ENCODE results near the gene KANSL2. TPM values are rescaled to one million over a fixed set of nuclear protein-coding genes. Genes with fewer than 3 reads are reported as not detected.

The KANSL2 gene
- total and polyA plus RNA-seq, 2 experiments from 2014 or later, result 29.3 to 92.5 TPM

DNA sequence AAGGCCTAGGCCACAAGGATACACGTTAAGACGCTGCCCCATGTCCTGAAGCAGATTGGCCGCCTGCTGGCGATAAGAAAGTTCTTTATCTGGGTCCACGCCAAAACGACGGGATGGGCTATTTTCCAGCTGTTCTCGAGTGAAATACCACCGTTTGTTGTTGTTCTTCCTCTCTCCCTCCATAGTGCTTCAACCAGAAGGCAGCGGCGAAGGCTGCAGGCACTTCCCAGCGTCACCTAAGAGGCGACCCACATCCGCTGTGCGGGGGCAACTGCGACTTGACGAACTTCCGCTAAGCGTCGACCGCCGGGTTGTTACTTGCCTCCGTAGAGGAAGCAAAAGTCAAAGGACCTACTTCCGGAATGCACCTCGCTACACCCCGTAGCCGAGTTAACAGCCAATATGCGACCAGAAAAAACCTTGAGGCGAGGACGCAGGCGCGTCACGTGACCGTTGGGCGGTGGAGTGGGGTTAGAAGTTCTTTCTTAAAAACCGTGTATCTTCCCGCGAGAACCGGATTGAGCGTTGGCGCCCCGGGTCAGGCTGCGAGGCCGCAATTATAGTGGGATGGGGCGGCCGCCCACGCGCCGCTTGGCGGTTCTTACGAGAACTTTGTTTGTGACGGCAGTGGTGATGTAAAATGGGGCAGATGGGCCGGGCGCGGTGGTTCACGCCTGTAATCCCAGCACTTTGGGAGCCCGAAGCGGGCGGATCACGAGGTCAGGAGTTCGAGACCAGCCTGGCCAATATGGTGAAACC lies 34.6 kb upstream of the KANSL2 start, which contains the start of gene CCNT1:
Gene CCNT1, minus strand, starts transcription at position 215 of the 759 bp plus-strand sequence. Its CDS starts 32 bp downstream, at position 183.
- Histone ChIP-seq H3K4me3 (peak within 1 kb of the TSS; percentile 78), H4K20me1 (replicated peaks; ENCODE audit: insufficient read depth) (peaks cover 16% of the 10 kb centered on the region; the same call in 1 of the 2 replicates), H3F3A (replicated peaks; ENCODE audit: low read depth) (0 out of 2 replicates have a peak, but pooled peaks cover 5% of the 10 kb centered on the region), H3K36me3 (ENCODE audit: insufficient read depth) (peaks cover 12% of the 10 kb centered on the region; the same call in 1 of the 2 replicates), H2AFZ (peak within 1 kb of the TSS; percentile 48; the same call in 1 of the 2 replicates), H3K79me2 (replicated peaks; ENCODE audit: insufficient read depth) (peaks cover 47% of the 10 kb centered on the region), H3K4me2 (peak within 1 kb of the TSS; percentile 91), H3K27ac (ENCODE audit: low read depth) (peak within 1 kb of the TSS; percentile 96), H3K4me1 (ENCODE audit: insufficient read depth) (no peaks in the 10 kb centered on the region; the same call in 1 of the 2 replicates), H3K27me3 (ENCODE audit: insufficient read depth) (no peaks in the 10 kb centered on the region), H3K9me2 (ENCODE audit: insufficient read depth) (no peaks in the 10 kb centered on the region)
- peaks cover 14% of the 10 kb centered on the region for H3K27me3 Mint-ChIP-seq (ENCODE audit: insufficient read depth, low read depth, poor library complexity)
- H3K4me3 Mint-ChIP-seq, result peak within 1 kb of the TSS; percentile 97
- ATAC-seq (peak; percentile 98), DNase-seq (ENCODE audit: low spot score) (peak; percentile 100)
- H3K4me1 Mint-ChIP-seq, result peaks cover 12% of the 10 kb centered on the region
- H3K9me3 Mint-ChIP-seq, result peaks cover 26% of the 10 kb centered on the region
- H3K27ac Mint-ChIP-seq, result peak within 1 kb of the TSS; percentile 99
- TF ChIP-seq JUNB (IDR thresholded peaks at IDR 0.05; ENCODE audit: unreplicated experiment), result no peak
- TF ChIP-seq, protein P1, sequence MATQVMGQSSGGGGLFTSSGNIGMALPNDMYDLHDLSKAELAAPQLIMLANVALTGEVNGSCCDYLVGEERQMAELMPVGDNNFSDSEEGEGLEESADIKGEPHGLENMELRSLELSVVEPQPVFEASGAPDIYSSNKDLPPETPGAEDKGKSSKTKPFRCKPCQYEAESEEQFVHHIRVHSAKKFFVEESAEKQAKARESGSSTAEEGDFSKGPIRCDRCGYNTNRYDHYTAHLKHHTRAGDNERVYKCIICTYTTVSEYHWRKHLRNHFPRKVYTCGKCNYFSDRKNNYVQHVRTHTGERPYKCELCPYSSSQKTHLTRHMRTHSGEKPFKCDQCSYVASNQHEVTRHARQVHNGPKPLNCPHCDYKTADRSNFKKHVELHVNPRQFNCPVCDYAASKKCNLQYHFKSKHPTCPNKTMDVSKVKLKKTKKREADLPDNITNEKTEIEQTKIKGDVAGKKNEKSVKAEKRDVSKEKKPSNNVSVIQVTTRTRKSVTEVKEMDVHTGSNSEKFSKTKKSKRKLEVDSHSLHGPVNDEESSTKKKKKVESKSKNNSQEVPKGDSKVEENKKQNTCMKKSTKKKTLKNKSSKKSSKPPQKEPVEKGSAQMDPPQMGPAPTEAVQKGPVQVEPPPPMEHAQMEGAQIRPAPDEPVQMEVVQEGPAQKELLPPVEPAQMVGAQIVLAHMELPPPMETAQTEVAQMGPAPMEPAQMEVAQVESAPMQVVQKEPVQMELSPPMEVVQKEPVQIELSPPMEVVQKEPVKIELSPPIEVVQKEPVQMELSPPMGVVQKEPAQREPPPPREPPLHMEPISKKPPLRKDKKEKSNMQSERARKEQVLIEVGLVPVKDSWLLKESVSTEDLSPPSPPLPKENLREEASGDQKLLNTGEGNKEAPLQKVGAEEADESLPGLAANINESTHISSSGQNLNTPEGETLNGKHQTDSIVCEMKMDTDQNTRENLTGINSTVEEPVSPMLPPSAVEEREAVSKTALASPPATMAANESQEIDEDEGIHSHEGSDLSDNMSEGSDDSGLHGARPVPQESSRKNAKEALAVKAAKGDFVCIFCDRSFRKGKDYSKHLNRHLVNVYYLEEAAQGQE (IDR thresholded peaks at IDR 0.05; ENCODE audit: unreplicated experiment), result no peak
- no peak for TF ChIP-seq ZNF331 (CRISPR knock-in tag; IDR thresholded peaks at IDR 0.05; ENCODE audit: low read depth)
- TF ChIP-seq, protein P2, sequence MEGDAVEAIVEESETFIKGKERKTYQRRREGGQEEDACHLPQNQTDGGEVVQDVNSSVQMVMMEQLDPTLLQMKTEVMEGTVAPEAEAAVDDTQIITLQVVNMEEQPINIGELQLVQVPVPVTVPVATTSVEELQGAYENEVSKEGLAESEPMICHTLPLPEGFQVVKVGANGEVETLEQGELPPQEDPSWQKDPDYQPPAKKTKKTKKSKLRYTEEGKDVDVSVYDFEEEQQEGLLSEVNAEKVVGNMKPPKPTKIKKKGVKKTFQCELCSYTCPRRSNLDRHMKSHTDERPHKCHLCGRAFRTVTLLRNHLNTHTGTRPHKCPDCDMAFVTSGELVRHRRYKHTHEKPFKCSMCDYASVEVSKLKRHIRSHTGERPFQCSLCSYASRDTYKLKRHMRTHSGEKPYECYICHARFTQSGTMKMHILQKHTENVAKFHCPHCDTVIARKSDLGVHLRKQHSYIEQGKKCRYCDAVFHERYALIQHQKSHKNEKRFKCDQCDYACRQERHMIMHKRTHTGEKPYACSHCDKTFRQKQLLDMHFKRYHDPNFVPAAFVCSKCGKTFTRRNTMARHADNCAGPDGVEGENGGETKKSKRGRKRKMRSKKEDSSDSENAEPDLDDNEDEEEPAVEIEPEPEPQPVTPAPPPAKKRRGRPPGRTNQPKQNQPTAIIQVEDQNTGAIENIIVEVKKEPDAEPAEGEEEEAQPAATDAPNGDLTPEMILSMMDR (conservative IDR thresholded peaks at IDR 0.05; ENCODE audit: low read depth in 2 of 2), result peak in 1 of 2 experiments; percentile 19; a peak in 1 of 4 replicates
- TF ChIP-seq ETS1 (IDR thresholded peaks at IDR 0.05), result peak; percentile 90
- no peak for TF ChIP-seq EZH2phosphoT487 (IDR thresholded peaks at IDR 0.05; ENCODE audit: unreplicated experiment)
- TF ChIP-seq CREB1 (CRISPR knock-in tag; IDR thresholded peaks at IDR 0.05; ENCODE audit: low read depth), result peak; percentile 95
- peak; percentile 95 for TF ChIP-seq POLR2AphosphoS5 (IDR thresholded peaks at IDR 0.05; ENCODE audit: low read depth)
- H3K36me3 Mint-ChIP-seq (ENCODE audit: low read depth), result peaks cover 60% of the 10 kb centered on the region
